ELF-1 (cell line): ENCODE data around the gene PCDHA5.

Experiments used
- DNase-seq: peaks from one replicate; pipeline ENCODE4 v3.0.0-alpha.2; 2016; ENCODE audit warnings: low read depth, low spot score

Gene PCDHA5

GRCh38 chr5:140862441-140863295 is 41.3 kb downstream of the PCDHA5 start:
- no peak for DNase-seq

- peak; percentile 61 for DNase-seq
Observed at GRCh38 chr5:140868721-140869554, 47.5 kb downstream of the PCDHA5 start, which contains the start of gene PCDHA11. TSS of gene PCDHA11 (plus strand) at chr5:140868957. CDS start at chr5:140869104, 147 bp downstream.

- no peak for DNase-seq
Observed at GRCh38 chr5:140869555-140869886, 48.1 kb downstream of the PCDHA5 start.

- DNase-seq = no peak
Observed at GRCh38 chr5:140870221-140871201, 49.1 kb downstream of the PCDHA5 start.
